CD4-positive, alpha-beta T cell treated with Interleukin-12 subunit alpha and Interleukin-12 subunit beta, for 1 hour (primary cell): Measurements from ENCODE around the gene CCDC158.

ENCODE experiments used
- DNase-seq: peaks from one replicate; pipeline ENCODE4 v3.0.0-alpha.2; 2020

The CCDC158 gene

DNA sequence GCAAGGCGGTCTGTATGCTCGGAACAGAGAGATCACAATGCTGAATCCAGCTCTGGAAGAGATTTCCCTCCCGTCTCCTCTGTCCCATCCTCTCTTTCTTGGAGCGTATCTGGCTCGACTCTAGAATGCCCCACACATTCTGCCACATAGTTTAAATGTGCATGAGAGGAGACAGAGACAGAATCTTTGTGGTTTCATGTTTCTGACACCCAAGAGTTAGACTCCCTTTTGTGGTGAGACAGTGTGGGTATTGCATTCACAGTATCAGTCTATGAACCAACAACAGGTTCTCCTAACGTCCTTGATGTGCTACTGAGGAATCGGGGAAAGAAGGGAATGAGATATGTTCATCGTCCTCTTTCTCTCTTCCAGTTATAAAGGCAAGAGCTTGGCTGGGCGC, 144.1 kb downstream of the CCDC158 start:
- no peak for DNase-seq

DNA sequence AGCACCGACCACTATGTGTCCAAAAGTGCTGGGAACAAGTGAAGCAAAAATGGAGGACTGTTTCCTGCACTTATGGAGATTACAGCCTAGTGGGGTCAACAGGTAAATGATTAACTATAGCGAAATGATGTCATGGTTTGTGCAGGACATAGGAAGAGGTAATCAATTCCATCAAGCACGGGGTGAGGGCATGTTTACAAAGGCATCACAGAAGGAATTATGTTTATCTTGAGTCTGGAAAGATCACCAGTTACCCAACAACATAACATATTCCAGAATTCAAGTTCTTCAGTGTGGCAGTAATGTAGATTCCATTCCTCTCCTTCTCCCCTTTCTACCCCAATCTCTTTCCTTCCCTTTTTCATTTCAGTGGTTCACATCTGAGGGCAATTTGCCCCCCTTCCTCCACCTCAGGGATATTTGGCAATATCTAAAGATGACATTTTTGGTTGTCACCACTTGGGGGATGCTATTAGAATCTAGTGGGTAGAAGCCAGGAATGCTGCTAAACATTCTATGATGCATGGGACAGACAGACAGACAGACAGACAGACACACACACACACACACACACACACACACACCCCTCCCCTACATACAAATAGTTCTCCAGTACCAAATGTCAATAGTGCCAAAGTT, 145.3 kb downstream of the CCDC158 start:
- no peak for DNase-seq

DNA sequence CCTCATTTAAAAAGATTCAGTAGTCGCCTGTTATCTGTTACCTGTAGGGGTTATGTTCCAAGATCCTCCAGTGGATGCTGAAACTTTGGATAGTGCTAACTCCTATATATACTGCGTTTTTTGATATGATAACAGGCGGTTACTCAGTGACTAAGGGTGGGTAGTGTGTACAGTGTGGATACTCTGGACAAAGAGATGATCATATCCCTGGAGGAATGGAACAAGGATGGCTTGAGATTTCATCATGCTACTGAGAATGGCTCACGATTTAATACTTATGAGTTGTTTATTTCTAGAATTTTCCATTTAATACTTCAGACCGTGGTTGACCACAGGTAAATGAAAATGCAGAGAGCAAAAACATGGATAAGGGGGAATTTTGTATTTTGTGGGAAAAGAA, 147.9 kb downstream of the CCDC158 start:
- no peak for DNase-seq

DNA sequence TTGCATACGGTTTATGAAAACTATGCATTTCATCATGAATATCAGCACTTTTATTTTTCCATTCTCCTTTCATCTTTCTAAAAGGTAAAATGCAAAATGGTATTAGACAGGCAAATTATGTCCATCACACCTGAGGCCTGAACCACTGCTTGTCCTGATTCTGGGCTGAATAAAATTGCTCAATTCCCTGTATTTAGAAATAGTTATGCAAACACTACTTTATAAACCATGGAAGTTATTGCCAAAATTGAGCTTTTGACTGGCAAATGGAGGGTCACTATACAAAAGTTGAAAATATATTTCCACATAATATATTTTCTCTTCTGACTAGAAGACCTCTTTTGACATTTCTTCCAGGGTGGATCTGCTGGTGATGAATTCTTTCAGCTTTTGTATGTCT, 148.4 kb downstream of the CCDC158 start:
- DNase-seq = no peak

DNA sequence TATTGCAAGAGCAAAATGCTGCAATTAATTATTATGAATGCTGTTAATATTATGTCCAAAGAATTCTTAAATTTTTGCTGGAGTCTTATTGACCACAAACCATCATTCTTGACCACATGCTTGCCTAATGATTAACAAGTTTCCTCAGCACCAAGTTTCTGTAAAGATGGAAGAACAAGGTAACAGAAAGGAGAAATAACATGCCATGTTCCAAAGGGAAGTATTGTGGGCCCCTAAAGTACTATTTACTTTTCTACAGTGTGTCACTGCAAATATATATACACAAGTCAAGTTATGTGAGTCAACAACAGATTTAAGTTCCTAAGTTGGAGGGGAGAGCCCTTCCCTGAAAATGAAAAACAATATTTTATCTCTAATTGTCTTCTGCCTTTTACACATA, 148.9 kb downstream of the CCDC158 start:
- DNase-seq = no peak

DNA sequence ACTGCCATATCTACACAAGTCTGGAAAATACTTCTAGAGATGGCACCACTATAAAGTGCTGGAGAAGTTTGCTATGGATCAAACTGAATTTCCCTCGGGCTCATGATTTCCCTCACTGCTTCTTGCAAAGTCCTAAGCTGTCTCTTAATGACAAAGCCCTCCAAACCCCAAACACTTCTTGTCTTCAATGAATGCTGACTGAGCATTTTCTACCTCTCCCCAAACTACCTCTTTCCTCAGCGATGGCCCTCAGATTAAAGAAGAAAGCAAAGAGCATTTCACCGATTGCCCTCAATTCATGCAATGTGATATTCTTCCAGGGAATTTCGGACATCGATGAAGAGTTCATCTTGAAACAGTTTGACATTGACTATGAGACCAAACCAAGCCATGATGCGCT, 149.7 kb downstream of the CCDC158 start:
- no peak for DNase-seq

DNA sequence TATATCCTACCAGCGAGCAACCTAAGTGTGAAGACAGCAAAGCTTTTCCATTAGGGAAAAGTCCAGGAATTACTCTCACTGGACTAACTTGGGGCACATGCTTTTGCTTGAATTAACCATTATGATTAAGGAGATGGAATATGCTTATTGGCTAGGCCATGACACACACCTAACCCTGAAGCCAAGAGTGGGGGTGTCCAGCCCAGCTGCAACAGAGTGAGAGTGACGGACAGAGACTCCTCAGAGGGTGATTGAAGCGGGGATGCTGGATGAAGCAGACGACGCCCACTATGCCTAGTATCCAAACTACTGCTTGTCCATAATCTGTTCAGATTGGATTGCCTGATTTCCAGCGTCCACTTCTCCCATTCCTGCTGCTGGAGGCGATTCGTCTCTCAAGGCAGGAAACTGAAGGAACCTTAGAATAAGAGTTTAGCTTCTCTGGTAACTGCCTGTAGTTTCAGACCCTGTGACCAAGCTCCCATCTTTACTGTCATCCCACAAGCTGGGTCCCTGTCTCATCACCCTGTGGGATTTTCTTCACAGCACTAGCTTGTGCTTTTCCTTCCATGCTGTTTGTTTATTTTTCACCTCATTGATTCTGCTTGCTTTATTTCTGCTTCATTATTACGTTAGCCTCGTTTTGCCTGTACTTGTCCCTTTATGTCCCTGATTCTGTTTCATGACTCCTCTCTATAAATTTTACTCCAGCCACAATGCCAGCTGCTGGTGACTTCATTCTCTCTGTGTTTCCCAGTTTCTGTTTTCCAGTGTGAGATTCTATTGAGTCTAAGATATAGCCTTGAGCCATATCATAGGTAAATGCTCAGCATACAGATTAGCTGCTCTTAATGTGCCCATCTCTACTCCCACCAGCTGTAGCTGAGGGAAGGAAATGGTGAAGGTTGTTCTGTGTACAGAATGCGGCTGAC, 150.4 kb downstream of the CCDC158 start:
- no peak for DNase-seq

DNA sequence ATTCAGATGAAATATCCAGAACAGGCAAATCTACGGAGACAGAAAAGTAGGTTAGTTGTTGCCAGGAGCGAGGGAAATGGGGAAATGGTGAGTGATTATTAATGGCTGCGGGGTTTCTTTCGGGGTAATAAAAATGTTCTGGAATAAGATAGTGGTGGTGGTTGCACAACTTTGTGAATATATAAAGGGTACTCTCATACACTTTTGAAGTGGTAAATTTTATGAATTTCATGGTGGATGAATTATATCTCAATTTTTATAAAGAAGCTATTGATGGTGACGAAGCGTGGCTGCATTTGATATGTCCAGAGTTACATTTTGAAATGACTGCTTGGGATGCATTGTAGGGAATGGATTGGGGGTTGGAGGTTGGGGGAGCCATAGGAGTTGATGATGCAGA, 153.1 kb downstream of the CCDC158 start:
- DNase-seq = no peak

DNA sequence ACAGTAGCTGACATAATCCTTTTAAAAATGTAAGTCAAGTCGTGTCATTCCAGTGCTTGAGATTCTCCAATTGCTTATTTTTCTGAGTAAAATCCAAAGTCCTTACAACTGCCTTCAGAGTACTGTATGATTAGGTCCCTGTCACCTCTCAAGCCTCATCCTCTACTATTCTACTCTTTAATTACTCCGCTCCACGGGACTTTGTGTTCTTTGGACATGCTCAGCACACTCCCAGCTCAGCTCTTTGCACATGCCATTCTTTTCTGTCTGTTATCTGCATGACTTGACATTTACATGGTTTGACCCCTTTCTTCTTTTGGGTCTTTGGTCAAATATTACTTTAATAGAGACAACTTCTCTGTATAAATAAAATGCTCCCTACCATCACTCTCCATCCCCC, 154.3 kb downstream of the CCDC158 start:
- DNase-seq = no peak

DNA sequence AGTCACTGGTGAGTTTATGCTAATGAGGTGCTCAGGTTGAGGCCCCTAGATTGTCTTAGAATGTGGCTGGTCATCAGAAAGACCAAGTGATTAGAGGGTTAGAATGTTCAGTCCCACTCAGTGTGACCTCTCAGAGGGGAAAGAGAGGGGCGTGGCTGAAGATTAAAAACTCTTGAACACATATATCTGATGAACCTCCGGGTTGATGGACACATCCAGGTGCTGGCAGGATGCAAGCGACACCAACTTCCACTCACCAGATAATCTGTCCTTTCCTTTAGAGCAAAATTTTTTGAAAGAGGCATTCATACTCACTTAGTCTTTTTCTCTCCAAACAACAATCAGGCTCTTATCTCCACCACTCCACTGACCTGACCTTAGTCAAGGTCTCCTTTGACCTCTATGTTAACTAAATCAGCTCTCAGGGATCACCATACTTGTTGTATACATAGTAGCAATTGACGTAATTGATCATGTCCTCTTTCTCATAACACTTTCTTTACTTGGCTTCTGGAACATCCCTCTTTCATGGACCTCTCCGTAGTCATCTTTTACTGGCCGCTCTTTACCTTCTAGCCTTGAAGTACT, 155.2 kb downstream of the CCDC158 start:
- no peak for DNase-seq
